ENCODE data around the gene SOCS7.
"Not testable (repeated sequence)": the region's sequence is repeated elsewhere in the genome, so short reads cannot be mapped to it uniquely, and the experiment has no call there.

The SOCS7 gene

DNA sequence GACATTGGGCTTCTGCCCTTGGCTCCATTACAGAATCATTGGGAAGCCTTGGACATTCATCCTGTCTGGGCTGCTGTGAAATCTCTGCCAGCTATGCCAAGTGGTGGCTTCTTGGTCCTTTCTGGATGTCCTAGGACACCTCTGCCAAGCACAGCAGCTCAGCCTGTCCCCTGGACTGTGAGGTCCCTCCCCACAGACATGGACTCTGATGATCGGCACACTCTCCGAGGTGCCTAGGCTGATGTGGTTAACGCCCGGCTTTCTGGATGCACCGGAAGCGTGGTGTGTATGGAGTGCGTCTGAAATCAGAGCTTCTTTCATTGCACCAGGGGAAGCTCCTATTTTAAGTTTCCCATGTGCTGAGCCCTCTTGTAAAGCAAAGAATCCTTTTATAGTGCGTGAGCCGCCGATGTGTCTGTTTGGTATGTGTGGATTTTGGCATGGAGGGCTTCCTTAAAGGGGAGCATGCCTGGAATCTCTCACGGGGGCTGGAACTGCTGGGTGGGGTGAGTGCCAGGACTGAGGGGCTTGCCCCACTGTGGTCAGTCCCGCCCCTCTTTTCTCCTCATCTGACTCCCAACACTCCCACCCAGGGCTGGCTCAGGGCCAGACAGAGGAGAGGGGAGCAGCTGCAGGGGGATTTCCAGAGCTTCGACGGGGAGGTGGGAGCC lies 69.7 kb downstream of the SOCS7 start:
- DNase-seq (ENCODE audit: low spot score) = no peak

DNA sequence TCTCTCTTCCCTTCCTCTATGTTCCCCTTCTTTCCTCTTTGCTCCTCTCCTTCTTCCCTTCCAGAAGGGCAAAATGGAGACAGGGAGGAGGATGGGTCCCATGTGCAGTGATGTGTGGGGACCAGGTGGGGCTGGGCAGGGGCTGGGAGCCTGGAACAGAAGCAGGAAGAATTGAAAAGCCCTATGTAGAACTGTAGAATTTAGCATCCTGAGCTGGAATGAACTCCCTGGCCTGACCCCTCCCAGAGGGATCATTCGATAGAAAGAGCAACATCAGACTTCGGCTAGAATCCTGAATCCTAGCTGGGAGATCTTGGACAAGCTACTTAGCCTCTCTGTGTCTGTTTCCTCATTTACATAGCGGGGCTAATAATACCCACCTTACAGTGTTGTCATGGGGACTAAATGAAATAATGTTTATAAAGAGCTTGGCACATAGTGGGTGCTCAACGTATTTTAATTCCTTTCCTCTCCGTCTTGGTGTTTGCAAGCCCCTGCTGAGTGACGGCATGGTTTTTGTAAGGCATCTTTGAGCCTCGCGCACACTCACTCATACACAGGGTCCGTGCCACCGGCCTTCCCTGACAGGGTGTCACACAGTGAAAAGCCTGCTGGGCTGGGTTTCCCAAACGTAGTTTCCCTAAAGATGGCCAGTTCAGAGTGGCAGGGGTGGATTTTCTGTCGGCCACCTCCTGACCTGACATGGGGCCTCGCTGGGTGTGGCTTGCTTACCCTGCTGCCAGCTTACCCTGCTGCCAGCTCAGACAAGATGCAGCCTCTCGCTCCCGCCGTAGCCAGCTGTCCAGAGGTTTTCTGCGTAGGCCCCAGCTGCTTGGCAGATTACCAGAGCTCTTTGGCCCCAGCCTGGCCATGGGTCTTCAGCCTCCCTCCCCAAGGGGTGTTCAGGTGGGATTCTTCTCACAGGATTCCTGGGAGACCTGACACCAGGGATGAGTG lies 70.5 kb downstream of the SOCS7 start:
- DNase-seq (ENCODE audit: low spot score) = no peak

DNA sequence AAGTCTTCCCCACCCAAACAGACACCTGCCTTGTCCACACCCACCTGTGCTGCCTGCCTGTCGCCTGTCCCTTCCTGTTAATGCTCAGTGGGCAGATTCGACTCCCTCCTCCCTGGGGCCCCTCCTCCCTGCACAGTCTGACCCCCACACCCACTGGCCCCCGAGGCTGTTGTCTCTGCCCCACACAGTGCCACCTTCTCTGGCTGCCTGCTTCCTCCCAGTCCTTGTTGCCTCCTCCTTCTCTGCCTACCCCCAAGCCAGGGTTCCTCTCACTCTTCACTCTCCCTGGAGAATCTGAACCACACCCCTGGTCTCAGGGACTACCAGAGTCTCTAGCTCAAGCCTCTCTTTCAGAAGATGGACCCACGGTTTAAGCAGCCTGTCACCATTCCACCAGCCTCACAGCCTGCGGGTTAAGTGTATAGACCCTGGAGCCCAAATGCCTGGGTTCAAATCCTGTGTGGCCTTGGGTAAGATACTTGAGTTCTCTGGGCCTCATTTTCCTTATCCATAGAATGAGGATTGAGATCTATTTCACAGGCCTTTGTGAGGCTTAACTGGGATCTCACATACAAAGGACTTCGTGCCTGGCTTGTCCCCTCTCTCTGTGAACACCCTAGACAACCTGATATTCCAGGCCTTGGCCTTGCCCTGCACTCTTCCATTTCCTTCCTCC lies 72.8 kb downstream of the SOCS7 start:
- DNase-seq (ENCODE audit: low spot score) = no peak

GRCh38 chr17:38425031-38425430 lies 73.4 kb downstream of the SOCS7 start:
- DNase-seq (ENCODE audit: low spot score) = no peak

- no peak for DNase-seq (ENCODE audit: low spot score)
Measured at GRCh38 chr17:38425744-38426143, 74.1 kb downstream of the SOCS7 start.

DNA sequence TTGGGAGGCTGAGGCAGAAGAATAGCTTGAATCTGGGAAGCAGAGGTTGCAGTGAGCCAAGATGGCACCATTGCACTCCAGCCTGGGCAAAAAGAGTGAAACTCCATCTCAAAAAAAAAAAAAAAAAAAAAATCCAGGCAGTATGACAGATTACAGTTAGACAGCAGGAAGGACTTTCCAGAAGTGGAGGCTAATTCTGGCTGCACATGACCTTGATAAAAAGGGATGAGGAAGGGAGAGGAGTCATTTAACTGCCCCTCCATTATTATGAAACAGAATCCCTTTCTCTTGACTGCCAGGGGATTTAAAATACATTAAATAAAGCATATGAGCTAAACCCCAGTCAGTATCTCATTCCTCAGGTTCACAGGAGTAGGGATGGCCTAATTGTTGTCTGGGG lies 74.8 kb downstream of the SOCS7 start:
- DNase-seq (ENCODE audit: low spot score) = no peak

DNA sequence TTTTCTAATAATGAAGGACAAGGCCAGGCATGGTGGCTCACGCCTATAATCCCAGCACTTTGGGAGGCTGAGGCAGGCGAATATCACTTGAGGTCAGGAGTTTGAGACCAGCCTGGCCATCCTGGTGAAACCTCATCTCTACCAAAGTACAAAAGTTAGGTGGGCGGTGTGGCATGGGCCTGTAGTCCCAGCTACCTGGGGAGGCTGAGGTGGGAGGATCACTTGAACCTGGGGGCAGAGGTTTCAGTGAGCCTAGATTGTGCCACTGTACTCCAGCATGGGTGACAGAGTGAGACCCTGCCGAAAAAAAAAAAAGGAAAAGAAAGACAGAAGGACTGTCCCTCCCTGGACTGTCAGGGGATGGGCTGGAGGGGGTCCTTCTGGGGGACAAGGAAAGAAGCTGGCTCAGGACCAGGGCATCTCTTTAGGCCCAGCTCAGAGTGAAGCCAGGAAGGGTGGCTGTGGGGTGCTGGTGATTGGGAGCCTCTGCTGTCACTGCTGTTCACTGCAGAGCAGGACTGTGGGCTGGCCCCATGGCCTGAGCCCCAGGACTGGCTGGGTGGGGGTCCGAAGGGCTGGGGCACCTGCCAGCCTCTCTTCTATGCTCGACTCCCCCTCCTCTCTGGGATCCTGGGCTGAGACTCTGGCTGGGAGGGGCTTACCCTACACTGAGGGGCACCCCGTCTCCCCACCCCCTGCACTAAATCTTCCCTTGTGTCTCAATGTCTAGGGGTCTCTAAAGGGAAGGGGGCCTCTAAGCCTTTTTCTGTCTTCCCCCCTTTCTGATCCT lies 75.7 kb downstream of the SOCS7 start:
- no peak for DNase-seq (ENCODE audit: low spot score)

- DNase-seq (ENCODE audit: low spot score) = peak; percentile 75
Measured at GRCh38 chr17:38428112-38428642, 76.5 kb downstream of the SOCS7 start, which contains the start of gene ARHGAP23. Gene ARHGAP23, plus strand, starts transcription at chr17:38428464. Its CDS starts 22 bp downstream, at chr17:38428486.

- peak; percentile 79 for DNase-seq (ENCODE audit: low spot score)
Measured at GRCh38 chr17:38428643-38429371, 77.2 kb downstream of the SOCS7 start.

- no peak for DNase-seq (ENCODE audit: low spot score)
Measured at GRCh38 chr17:38429476-38430100, 77.9 kb downstream of the SOCS7 start.

GRCh38 chr17:38430316-38430715 lies 78.7 kb downstream of the SOCS7 start:
- no peak for DNase-seq (ENCODE audit: low spot score)

DNA sequence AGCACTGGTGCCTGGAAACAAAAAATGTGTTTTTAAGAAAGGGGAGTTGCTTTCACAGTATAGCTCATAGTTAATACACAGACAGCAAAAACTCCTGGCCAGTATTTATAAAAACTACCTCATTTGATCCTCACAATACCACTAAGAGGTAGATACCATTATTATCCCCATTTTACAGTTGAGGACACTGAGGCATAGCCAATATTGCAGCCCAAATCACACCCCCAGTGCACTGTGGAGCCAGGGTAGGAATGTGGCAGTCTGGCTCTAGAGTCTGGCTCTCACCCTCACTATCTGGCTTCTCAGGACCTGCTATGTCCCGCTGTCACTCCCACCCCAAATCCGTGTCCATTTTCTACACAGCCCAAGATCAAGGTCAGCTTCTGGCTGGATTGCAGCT lies 79.2 kb downstream of the SOCS7 start:
- no peak for DNase-seq (ENCODE audit: low spot score)

DNA sequence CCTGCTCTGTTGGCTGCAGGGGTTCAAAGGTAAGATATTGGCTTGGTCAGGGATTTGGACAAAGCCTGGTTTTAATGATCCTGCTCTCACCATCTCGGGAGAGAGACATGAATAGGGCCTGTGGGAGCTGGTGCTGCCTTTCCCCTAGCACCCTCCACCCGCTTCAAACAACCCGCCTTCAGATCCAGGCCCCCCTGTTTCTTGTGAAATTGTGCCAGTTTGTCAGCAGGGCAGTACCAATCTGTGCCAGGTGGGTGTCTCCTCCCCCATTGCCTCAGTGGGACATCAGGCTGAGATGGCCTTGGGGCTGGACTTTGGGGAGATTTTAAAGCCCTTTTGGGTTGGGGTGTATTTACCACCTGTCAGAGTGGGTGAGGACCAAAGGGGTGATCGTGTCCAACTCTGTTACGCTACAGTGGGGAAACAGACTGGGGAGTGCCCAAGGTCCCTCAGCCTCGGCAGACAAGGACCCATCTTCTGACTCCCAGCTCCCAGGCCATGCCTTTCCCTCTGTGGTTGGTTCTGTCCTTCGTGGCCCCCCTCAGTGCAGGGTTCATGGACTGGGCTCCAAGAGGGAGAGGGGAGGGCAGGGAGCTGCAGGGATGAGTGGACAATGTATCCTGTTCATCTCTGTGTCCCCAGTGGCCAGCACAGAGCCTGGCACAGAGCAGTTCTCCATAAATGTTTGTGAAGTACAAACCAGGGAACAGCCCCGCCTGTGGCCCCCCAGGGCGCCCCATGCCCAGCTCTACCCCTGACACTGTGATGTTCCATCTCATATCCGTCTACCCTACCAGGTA lies 79.9 kb downstream of the SOCS7 start:
- peak; percentile 42 for DNase-seq (ENCODE audit: low spot score)

DNA sequence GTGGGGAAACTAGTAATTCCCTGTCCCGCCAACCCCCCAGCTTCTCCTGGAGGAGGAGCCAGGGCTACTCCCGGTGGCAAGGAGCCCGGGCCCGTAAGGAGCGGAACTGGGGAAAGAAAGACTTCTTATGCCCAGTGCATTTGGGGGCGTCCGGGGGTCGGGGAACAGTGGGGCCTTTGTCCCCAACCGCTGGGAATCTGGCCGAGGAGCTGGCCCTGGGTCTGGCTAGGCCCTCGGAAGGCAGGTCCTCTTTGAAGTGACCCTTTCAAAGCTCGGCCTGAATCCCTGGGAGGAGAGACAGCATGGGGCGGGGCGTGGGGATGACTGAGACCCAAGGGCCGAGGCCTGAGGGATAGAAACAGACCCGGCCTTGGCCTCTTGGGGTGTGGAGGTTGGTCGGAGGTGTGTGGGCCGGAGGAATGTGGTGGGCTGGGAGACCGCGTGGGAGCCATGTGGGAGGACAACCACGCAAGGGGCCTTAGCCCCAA lies 82.6 kb downstream of the SOCS7 start:
- DNase-seq (ENCODE audit: low spot score) = no peak

DNA sequence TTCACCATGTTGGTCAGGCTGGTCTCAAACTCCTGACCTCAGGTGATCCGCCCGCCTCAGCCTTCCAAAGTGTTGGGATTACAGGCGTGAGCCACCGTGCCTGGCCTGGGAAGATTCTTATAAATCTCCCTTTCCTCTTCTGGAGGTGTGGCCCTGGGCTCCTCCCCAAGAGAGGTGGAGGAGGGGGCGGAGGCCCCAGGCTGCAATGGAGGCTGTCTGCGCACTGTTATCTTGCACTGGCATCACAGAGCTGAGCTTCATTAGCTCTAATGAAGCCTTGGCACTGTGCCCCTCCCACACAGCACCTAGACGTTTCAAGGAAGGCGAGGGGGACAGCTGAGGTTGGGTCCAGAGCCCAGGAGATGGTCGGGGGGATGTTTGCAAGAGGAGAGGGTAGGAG lies 84.2 kb downstream of the SOCS7 start:
- no peak for DNase-seq (ENCODE audit: low spot score)

DNA sequence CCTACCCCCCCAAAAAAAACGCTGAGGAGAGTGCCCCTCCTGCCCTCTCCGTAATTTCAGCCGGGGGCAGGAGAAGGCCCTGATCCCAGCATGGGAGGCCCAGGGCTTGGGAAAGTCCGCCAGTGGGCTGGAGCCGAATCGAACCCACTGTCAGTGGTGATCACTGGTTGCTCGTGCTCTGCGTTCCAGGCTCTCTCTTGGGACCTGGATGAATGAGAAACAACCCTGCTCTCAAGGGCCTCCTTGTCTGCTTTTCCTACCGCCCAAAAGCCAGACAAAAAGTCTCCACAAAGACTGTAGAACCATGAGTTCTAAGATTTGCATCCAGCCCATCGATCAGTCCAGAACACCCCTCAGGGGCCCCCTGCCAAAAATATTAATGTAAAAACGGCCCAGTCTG lies 84.7 kb downstream of the SOCS7 start:
- no peak for DNase-seq (ENCODE audit: low spot score)

DNA sequence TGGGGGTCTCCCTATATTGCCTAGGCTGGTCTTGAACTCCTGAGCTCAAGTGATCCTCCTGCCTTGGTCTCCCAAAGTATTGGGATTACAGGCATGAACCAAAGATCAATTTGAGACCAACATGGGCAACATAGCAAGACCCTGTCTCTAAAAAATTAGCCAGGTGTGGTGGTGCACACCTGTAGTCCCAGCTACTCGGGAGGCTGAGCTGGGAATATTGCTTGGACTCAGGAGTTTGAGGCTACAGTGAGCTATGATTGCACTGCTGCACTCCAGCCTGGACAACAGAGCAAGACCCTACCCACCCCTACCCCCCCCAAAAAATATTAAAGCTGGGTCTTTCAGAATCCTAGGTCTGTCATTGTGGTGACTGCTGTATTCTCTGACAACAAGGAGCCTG lies 85.7 kb downstream of the SOCS7 start:
- not testable (repeated sequence) for DNase-seq (ENCODE audit: low spot score)

- no peak for DNase-seq (ENCODE audit: low spot score)
Measured at GRCh38 chr17:38439436-38439835, 87.8 kb downstream of the SOCS7 start.

DNA sequence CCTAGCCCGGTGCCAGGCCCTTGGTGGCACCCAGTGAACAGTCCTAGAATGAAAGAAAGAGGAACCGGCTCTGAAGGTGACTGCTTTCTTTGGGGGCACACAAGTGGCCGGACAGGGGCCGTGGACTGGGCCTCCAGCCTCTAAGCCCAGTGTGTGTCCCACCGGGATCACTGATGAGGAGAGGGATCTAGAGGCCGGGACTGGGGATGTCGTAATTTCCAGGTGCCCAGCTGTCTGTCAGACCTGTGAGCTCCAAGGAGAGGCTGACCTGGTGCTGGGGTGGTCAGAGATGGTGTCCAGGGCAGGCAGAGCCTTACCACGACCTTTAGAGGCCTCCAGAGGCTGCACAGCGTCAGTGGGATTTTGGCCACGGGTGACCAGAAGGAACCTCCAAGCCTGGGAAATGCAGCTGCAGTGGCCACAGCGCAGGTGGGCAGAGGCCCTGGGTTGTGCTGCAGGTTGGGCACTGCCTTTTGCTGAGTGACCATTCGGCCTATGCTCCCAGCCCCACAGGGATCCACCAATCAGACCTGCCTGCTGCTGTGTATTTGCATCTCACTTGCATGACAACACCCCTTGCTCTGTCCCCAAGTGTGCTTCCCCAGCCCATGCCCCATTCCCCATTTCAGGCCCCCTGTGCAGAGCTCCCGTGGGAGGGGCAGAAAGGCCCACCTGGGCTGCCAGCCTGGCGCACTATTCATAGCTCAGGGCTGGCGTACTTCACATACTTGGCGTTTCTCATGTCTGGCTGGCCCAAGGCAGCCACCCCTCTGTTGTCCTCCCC lies 89.2 kb downstream of the SOCS7 start:
- no peak for DNase-seq (ENCODE audit: low spot score)
